ENCODE data around the gene TMEM208. TPM values are rescaled to one million over a fixed set of nuclear protein-coding genes. Genes with fewer than 3 reads are reported as not detected.
A peak's percentile ranks its signal among the peaks of the same experiment; 100 is the strongest.

Gene TMEM208
- total and polyA plus RNA-seq, 2 of the 13 experiments (the other 11 are each of a cell fraction or from before 2014, with no cell fraction given) = 58.8 to 72.9 TPM

GRCh38 chr16:67226804-67227566 lies at the start of gene TMEM208 (continued):
- TF ChIP-seq, protein P1, sequence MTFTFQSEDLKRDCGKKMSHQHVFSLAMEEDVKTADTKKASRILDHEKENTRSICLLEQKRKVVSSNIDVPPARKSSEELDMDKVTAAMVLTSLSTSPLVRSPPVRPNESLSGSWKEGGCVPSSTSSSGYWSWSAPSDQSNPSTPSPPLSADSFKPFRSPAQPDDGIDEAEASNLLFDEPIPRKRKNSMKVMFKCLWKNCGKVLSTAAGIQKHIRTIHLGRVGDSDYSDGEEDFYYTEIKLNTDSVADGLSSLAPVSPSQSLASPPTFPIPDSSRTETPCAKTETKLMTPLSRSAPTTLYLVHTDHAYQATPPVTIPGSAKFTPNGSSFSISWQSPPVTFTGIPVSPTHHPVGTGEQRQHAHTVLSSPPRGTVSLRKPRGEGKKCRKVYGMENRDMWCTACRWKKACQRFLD (CRISPR knock-in tag; IDR thresholded peaks at IDR 0.05; ENCODE audit: borderline replicate concordance) = peak; percentile 57; the same call in 1 of the 2 replicates
- TF ChIP-seq MTF1 (CRISPR knock-in tag; IDR thresholded peaks at IDR 0.05) (0 out of 2 replicates have a peak, but pooled peaks have one; percentile 36), LCORL (IDR thresholded peaks at IDR 0.05) (no peak), LCORL (CRISPR knock-in tag; IDR thresholded peaks at IDR 0.05) (peak; percentile 86), FOXO1 (CRISPR knock-in tag; IDR thresholded peaks at IDR 0.05) (peak; percentile 67; the same call in 1 of the 2 replicates), DDIT3 (CRISPR knock-in tag; IDR thresholded peaks at IDR 0.05) (no peak), ZNF431 (CRISPR knock-in tag; IDR thresholded peaks at IDR 0.05; ENCODE audit: borderline replicate concordance, low read depth) (peak; percentile 18; the same call in 1 of the 2 replicates), POLR2AphosphoS2 (IDR thresholded peaks at IDR 0.05; ENCODE audit: low read depth, low read length) (0 out of 2 replicates have a peak, but pooled peaks have one; percentile 63), ZNF746 (CRISPR knock-in tag; IDR thresholded peaks at IDR 0.05) (no peak), RBFOX2 (IDR thresholded peaks at IDR 0.05; ENCODE audit: low read depth, low read length) (peak; percentile 84), TBP (CRISPR knock-in tag; IDR thresholded peaks at IDR 0.05) (0 out of 2 replicates have a peak, but pooled peaks have one; percentile 86), PTBP1 (IDR thresholded peaks at IDR 0.05; ENCODE audit: low read depth, low read length, poor library complexity, severe bottlenecking) (no peak)
- TF ChIP-seq, protein P2, sequence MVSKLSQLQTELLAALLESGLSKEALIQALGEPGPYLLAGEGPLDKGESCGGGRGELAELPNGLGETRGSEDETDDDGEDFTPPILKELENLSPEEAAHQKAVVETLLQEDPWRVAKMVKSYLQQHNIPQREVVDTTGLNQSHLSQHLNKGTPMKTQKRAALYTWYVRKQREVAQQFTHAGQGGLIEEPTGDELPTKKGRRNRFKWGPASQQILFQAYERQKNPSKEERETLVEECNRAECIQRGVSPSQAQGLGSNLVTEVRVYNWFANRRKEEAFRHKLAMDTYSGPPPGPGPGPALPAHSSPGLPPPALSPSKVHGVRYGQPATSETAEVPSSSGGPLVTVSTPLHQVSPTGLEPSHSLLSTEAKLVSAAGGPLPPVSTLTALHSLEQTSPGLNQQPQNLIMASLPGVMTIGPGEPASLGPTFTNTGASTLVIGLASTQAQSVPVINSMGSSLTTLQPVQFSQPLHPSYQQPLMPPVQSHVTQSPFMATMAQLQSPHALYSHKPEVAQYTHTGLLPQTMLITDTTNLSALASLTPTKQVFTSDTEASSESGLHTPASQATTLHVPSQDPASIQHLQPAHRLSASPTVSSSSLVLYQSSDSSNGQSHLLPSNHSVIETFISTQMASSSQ (IDR thresholded peaks at IDR 0.05; ENCODE audit: low read depth) = no peak
- TF ChIP-seq, protein P2 (CRISPR knock-in tag; IDR thresholded peaks at IDR 0.05; ENCODE audit: borderline replicate concordance) = peak; percentile 89
- TF ChIP-seq, protein P3, sequence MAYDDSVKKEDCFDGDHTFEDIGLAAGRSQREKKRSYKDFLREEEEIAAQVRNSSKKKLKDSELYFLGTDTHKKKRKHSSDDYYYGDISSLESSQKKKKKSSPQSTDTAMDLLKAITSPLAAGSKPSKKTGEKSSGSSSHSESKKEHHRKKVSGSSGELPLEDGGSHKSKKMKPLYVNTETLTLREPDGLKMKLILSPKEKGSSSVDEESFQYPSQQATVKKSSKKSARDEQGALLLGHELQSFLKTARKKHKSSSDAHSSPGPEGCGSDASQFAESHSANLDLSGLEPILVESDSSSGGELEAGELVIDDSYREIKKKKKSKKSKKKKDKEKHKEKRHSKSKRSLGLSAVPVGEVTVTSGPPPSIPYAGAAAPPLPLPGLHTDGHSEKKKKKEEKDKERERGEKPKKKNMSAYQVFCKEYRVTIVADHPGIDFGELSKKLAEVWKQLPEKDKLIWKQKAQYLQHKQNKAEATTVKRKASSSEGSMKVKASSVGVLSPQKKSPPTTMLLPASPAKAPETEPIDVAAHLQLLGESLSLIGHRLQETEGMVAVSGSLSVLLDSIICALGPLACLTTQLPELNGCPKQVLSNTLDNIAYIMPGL (CRISPR knock-in tag; IDR thresholded peaks at IDR 0.05; ENCODE audit: borderline replicate concordance in 1 of 2, low read depth in 1 of 2) = peak; percentile 93 to 95; a peak in 3 of 4 replicates
- TF ChIP-seq, protein P4, sequence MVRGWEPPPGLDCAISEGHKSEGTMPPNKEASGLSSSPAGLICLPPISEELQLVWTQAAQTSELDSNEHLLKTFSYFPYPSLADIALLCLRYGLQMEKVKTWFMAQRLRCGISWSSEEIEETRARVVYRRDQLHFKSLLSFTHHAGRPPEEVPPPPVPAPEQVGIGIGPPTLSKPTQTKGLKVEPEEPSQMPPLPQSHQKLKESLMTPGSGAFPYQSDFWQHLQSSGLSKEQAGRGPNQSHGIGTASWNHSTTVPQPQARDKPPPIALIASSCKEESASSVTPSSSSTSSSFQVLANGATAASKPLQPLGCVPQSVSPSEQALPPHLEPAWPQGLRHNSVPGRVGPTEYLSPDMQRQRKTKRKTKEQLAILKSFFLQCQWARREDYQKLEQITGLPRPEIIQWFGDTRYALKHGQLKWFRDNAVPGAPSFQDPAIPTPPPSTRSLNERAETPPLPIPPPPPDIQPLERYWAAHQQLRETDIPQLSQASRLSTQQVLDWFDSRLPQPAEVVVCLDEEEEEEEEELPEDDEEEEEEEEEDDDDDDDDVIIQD (CRISPR knock-in tag; IDR thresholded peaks at IDR 0.05; ENCODE audit: low read depth) = peak; percentile 75; the same call in 1 of the 2 replicates
- TF ChIP-seq, protein P5, sequence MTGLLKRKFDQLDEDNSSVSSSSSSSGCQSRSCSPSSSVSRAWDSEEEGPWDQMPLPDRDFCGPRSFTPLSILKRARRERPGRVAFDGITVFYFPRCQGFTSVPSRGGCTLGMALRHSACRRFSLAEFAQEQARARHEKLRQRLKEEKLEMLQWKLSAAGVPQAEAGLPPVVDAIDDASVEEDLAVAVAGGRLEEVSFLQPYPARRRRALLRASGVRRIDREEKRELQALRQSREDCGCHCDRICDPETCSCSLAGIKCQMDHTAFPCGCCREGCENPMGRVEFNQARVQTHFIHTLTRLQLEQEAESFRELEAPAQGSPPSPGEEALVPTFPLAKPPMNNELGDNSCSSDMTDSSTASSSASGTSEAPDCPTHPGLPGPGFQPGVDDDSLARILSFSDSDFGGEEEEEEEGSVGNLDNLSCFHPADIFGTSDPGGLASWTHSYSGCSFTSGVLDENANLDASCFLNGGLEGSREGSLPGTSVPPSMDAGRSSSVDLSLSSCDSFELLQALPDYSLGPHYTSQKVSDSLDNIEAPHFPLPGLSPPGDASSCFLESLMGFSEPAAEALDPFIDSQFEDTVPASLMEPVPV (CRISPR knock-in tag; IDR thresholded peaks at IDR 0.05) = peak; percentile 55; the same call in 1 of the 2 replicates

All from HepG2 (cell line).